Brain microvascular endothelial cell (primary cell): ENCODE results near the gene CIAO3.

Source experiments
- DNase-seq: peaks from one replicate; pipeline ENCODE4 v3.0.0-alpha.2; 2020
- H3K27ac ChIP-seq: fragments of 250-450 bp; sonication (Bioruptor Pico); 2 replicates; pipeline ENCODE4 v1.5.1; 2020; ENCODE audit warnings: mild to moderate bottlenecking, moderate library complexity
- H3K27me3 ChIP-seq: fragments of 250-450 bp; sonication (Bioruptor Pico); replicated peaks from 2 replicates; pipeline ENCODE4 v1.5.1; 2020; ENCODE audit warnings: mild to moderate bottlenecking
- H3K36me3 ChIP-seq: fragments of 250-450 bp; sonication (Bioruptor Pico); replicated peaks from 2 replicates; pipeline ENCODE4 v1.5.1; 2020; ENCODE audit warnings: mild to moderate bottlenecking
- H3K4me3 ChIP-seq: 2 replicates; pipeline ENCODE4 v1.5.1; 2011; ENCODE audit warnings: low read depth, mild to moderate bottlenecking, control low read depth, low read length, moderate library complexity
- CTCF ChIP-seq: IDR thresholded peaks from 2 replicates; pipeline ENCODE4 v1.5.1; 2011; ENCODE audit warnings: low read depth, mild to moderate bottlenecking, moderate library complexity, low read length, control low read depth, inconsistent platforms; ENCODE audit errors: missing control alignments
- in situ Hi-C: cut with HindIII; loops from 2 replicates; pipeline ENCODE4 v1.10.0; 2017; ENCODE audit warnings: low sequenced_read_pairs, low pct_ligation_motif_present

CIAO3 gene

GRCh38 chr16:763369-764183, 22.8 kb upstream of the CIAO3 start:
- in situ Hi-C loops, result no loop called here
- TF ChIP-seq CTCF, result no peak
- no peak for DNase-seq
- no peaks in the 10 kb centered on the region for H3K36me3 ChIP-seq
- no peaks in the 10 kb centered on the region for H3K27me3 ChIP-seq
- no peak overlapping the region for H3K27ac ChIP-seq
- no peak overlapping the region for H3K4me3 ChIP-seq

GRCh38 chr16:762595-763268, 21.9 kb upstream of the CIAO3 start:
- in situ Hi-C loops, result no loop called here
- H3K27me3 ChIP-seq, result no peaks in the 10 kb centered on the region
- no peaks in the 10 kb centered on the region for H3K36me3 ChIP-seq
- H3K4me3 ChIP-seq, result no peak overlapping the region
- no peak for DNase-seq
- TF ChIP-seq CTCF, result no peak
- no peak overlapping the region for H3K27ac ChIP-seq

GRCh38 chr16:761625-762513, 21.1 kb upstream of the CIAO3 start:
- H3K27me3 ChIP-seq, result no peaks in the 10 kb centered on the region
- TF ChIP-seq CTCF, result no peak
- in situ Hi-C loops, result no loop called here
- H3K36me3 ChIP-seq, result no peaks in the 10 kb centered on the region
- no peak for DNase-seq
- H3K27ac ChIP-seq, result no peak overlapping the region
- no peak overlapping the region for H3K4me3 ChIP-seq

- H3K36me3 ChIP-seq, result no peaks in the 10 kb centered on the region
- no peak within 1 kb of the TSS for H3K27ac ChIP-seq
- no peak for TF ChIP-seq CTCF
- DNase-seq, result no peak
- H3K4me3 ChIP-seq, result no peak within 1 kb of the TSS
- in situ Hi-C loops, result no loop called here
- no peaks in the 10 kb centered on the region for H3K27me3 ChIP-seq
These were observed 19.9 kb upstream of the CIAO3 start, which contains the start of gene MSLN for GRCh38 chr16:760545-761343. Gene MSLN, plus strand, starts transcription at chr16:760734. Its CDS starts 1,947 bp downstream, at chr16:762681.

- Histone ChIP-seq H3K27me3 (no peaks in the 10 kb centered on the region), H3K27ac (no peak overlapping the region), H3K4me3 (no peak overlapping the region), H3K36me3 (no peaks in the 10 kb centered on the region)
- DNase-seq, result no peak
- in situ Hi-C loops, result no loop called here
- TF ChIP-seq CTCF, result no peak
These were observed 19.3 kb upstream of the CIAO3 start for GRCh38 chr16:760065-760464.
